GM19438 (cell line): ENCODE results near the gene PPP4R3B.
"Not testable (repeated sequence)": the region's sequence is repeated elsewhere in the genome, so short reads cannot be mapped to it uniquely, and the experiment has no call there.

Experiments used
- ATAC-seq: cut with Tn5 transposase; IDR thresholded peaks from one replicate; pipeline ENCODE4 v1.9.1; 2021; ENCODE audit warnings: low read depth; ENCODE audit not compliant: unreplicated experiment

The PPP4R3B gene

DNA sequence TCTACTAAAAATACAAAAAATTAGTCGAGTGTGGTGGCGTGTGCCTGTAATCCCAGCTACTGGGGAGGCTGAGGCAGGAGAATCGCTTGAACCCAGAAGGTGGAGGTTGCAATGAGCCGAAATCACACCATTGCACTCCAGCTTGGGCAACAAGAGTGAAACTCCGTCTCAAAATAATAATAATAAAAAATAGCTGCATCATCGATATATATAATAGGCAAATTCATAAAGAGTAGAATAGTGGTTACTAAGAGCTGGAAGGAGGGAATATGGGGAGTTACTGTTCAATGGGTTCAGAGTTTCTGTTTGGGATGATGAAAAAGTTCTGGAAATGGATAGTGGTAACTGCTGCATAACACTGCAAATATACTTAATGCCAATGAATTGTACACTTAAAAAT lies 20.6 kb downstream of the PPP4R3B start:
- not testable (repeated sequence) for ATAC-seq

DNA sequence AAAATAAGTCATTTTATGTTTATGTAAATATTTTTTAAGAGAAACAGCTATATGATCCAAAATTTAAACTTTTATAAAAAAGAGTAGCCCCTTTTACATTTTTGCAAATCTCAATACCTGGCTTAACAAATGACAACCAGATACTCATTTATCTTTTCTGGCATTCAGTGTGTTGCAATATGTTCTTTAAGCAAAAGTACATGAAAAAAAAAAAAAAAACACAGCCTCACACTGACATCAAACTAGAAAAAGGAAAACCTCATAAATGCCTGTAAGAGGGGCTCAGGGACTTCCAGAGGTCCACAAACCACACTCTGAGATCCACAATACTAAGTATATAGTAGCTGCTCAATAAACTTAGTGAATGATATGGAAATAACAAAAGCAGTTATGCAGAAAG lies 21.9 kb downstream of the PPP4R3B start:
- ATAC-seq = no peak

DNA sequence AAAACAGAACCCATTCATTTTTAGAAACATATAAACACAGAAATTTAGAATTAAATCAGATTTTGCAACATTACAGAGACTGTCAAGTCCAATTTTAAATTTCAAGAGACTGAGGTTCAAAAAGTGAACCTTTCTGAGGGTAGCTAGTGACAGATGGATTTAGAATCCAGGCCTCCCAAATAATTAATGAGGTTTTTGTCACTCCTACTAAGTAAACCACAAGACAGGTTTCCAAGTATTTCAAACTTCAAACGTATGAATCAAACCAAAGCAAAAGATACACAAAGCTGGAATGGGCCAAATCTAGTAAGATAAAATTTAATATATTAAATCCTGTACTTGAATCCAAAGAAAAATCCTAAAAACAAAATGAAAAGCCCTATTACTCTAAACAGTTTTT lies 25.3 kb downstream of the PPP4R3B start:
- ATAC-seq = no peak

DNA sequence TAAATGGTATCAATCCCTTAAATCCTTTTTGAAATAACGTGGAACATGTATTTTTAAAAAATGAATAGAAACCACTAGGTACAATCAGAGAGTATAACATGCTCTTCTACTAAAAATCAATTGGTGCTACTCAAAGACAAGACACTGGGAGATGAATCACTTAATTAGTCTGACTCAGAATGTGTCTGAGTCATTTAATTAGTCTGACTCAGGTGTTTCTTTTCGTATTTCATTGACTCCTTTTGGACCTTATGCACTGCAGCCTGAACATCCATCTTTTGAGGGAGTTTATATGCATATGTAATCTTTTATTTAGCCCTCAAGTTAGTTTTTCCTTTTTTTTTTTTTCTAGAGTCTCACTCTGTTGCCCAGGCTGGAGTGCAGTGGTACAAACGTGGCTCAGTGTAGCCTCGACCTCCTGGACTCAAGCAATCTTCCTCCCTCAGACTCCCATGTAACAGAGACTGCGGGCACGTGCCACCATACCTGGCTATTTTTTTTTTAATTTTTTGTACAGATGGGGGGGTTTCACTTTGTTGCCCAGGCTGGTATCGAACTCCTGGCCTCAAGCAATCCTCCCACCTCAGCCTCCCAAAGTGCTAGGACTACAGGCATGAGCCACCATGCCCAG lies 26.5 kb downstream of the PPP4R3B start:
- no peak for ATAC-seq

DNA sequence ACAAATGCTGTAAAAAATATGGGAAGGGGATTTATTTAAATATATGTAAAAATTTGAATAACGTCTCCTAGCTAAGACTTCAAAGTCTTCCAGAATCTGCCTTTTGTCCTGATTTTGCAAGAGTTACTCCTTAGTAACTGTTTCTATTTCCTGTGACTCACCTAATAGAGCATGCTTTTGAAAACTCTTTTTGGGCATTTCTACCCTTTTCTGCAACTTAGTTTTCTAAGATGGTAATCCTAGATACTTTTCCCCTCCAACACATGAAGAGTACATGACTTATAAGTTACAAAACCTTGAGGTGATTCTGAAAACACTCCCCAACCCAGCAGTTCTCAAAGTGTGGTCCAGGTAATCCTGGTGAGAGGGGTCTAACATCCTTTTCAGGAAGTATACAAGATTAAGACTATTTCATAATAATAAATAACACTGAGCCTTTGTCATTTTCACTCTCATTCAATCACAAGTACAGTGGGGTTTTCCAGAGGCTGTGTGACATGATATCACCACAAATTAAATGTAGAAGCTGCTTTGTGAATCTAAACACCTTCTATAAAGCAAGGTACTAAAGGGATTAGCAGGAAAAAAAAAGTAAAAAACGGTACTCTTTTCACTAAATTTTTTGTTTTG lies 31.9 kb downstream of the PPP4R3B start:
- no peak for ATAC-seq

DNA sequence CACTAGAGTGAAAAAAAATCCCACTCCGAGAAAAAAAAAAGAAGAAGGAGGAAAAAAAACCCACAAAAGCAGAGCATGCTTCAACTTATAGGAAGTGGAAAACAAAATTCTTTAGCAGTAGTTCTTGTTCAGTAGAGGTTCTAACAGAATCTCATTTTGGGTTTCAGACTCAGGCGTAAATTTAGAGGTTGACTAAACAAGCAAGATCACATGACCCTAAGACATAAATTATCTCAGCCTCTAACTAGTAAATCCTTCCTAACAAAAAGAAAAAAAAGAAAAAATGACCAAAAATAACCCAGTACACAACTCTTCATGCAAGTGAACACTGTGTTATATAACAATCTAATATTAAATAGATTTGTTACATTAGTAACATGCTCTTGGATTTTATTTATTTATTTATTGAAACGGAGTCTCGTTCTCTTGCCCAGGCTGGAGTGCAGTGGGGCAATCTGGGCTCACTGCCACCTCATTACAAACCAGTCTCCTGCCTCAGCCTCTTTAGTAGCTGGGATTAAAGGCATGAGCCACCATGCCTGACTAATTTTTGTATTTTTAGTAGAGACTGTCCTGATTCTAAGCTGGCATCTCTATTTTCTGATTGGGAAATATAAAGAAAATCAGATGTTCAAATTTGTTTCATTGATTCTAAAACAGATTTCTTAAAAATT lies 35.4 kb downstream of the PPP4R3B start:
- ATAC-seq = no peak

DNA sequence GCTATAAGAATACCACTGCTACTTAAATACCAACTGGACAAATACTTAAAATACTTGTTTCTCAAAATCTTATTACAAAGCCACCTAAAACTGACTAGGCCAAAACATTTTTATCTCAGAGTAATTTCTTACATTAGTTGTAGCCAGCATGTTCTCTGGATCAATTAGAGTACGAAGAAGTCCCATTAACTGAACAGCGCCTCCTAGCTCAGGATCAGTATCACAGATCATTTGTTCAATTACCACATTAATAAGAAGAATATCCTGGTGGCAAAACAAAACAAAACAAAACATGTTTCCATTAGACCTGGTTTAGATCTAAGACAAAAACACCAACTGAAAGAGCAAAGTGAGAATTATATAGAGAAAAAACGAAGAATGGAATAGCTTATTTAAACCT lies 36.0 kb downstream of the PPP4R3B start:
- ATAC-seq = no peak

DNA sequence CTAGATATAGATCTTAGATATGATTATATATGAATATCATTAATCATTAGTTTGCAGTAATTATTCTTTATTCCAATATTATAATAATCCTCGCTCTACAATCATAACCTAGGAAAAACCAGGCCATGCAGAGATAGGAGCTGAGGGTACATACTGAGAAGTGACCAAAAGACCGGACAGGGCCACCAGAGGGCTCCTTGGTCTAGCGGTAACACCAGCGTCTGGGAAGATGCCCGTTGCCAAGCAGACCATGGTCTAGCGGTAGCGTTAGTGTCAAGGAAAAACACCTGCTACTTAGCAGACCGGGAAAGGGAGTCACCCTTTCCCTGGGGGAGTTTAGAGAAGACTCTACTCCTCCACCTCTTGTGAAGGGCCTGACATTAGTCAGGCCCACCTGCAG lies 48.4 kb downstream of the PPP4R3B start:
- not testable (repeated sequence) for ATAC-seq

DNA sequence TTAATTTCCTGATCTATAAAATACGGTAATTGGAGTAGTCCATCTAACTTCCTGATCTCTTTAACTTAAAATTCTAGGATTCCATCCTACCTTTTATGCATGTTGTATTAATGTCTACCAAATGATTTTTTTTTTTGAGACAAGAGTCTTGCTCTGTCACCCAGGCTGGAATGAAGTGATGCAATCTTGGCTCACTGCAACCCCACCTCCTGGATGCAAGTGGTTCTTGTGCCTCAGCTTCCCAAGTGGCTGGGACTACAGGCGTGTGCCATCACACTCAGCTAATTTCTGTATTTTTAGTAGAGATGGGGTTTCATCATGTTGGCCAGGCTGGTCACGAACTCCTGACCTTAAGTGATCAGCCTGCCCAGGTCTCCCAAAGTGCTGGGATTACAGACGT lies 50.1 kb downstream of the PPP4R3B start:
- ATAC-seq = no peak

DNA sequence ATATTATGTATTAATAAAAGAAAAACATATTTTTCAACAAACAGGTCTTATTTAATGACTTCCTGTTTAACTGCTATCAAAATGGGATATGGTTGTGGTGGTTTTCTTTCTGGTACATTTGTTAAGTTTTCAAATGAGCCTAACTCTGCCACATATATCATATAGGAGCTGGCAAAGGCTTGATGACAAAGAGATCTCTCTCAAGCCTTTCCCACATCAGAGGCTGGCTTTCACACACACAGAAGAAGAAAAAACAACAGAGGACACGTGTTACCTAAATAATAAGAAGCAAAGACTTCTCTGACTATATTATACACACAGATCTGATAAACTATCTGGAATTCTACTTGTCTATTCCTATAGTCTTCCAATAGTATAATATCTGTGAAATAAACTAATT lies 51.8 kb downstream of the PPP4R3B start:
- ATAC-seq = no peak

DNA sequence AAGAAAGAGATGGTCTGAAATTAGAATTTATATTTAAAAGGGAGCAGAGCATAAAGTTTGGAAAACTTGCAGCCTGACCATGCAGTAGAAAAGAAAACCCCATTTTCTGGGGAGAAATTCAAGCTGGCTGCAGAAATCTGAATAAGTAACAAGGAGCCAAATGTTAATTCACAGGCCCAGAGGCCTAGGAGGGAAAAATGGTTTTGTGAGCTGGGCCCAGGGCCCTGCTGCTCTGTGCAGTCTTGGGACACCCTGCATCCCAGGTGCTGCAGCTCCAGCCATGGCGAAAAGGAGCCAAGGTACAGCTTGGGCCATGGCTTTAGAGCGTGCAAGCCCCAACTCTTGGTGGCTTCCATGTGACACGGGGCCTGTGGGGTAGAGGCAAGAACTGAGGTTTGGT lies 56.6 kb downstream of the PPP4R3B start:
- no peak for ATAC-seq

DNA sequence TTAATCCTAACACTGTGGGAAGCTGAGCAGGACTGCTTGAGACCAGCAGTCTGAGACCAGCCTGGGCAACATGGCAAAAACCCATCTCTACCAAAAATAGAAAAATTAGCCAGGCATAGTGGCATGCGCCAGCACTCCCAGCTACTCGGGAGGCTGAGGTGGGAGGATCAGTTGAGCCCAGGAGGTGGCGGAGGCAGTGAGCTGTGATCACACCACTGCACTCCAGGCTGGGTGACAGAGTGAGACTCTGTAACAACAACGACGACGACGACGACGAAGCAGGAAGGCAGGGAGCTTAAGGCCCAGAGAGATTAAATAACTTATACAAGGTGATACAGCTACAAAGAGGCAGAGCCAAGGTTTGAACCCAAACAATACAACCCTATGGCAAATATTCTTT lies 60.6 kb downstream of the PPP4R3B start:
- no peak for ATAC-seq

DNA sequence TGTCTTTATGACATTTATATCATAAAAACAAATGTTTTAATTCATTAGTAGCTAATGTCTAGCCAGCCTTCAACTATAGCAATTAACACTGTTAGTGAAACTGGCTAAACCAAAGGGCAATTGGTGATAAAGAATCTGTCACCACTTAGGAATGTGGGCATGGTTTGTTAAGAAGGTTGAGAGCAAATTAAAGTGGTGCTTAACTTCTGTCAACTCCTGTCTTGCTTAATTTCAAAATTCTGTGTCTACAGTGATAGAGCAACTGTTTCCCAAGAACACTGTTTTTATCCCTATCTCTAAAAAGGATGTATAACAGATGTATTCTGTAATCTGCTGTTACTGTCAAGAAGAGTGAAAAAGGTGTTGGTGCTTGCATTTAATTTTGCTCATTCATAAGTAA lies 61.4 kb downstream of the PPP4R3B start:
- no peak for ATAC-seq

DNA sequence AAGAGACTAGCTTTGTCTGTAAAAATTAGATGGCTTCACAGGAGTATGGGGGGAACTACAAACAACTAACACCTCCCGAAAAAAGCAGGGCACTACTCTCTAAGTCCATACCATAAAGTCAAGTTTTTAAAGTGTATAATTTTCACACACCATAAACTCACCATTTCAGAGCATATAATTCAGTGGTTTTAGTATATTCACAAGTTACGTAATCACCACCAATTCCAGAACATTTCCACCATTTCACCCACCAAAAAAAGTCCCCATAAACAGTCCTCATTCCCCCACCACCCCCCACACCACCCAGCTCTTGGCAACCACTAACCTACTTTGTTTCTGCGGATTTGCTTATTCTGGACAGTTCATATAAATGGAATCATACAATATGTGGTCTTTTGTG lies 64.1 kb downstream of the PPP4R3B start:
- ATAC-seq = no peak

DNA sequence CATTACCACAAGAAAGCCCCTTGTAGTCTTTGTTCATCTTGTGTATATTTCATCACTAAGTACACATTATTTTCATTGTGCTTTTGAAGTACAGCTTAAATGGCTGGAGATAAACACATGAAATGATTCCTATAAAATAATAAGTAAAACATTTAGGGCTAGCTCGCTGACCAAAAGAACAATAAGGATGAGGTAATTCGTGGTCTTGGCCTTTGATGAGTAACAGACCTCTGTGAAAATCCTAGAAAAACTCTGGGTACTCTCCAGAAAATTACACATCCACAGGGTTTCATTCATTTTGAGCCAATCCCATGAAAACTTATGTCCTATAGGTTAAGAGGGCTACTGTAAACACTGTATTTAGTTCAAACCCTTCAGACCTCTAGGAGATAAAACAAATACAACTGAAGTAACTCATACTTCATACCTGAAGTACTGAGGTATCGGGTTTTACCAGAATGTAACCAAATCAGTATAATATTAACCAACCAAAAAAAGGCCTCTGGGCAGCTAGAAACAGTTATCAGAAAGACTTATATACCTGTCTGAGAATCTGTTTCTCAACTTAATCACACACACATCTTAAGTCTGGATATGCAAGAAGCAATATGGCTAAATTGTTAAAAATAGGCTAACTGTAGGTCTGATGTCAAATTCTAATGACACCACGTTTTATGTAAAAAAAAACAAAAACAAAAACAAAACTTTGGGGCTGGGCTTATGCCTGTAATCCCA lies 66.9 kb downstream of the PPP4R3B start:
- ATAC-seq = no peak

DNA sequence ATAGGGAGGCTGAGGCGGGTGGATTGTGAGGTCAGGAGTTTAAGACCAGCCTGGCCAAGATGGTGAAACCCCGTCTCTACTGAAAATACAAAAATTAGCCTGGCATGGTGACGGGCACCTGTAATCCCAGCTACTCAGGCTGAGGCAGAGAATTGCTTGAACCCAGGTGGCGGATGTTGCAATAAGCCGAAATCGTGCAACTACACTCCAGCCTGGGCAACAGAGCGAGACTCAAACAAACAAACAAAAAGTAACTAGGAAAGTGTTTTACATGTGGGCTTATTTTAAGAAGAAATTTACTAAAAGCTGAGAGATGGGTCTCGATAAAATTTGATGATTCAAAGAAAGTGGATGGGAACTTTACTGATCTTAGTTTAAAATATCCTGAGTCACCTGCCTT lies 69.7 kb downstream of the PPP4R3B start:
- not testable (repeated sequence) for ATAC-seq

DNA sequence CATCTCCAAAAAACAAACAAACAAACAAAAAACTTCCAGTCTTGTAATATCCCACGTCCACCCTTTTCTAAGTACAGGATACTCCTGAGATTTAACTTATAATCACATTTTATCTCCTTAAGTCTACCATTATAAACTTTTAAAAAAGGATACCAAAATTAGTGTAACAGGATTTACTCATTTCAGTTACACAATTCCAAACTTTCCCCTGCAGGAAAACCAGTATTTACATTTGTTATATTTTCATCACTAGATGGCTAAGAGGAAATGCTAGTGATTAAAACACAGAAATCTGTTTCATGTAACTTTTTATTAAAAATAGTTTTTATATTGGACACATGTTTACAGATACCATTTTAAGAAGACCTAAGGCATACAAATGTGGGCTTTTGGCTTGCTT lies 70.4 kb downstream of the PPP4R3B start:
- ATAC-seq = no peak

DNA sequence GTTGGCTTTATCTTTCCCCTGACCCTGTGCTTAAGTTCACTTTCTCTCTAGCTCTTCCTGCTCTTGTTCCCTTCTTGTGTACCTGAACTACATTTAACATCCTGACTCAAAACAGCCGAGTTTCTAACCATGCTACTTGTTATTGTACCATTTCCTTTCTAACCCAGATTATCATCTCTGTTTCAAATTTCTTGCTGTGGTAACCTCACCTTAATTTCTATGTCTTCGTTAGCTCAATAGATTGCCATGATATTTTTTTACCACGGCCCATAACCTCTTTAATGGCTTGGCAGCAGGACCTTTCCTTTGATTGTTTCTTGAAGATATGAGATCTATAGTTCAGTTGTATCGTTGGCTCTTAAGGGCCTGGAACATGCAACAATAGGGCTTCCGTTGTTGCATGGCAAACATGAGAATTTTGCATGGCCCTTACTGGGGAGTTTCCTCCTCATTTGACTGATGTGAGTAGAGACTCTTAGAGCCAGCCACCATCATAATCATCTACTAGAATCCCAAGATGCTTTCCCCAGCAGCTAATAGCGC lies 86.8 kb downstream of the PPP4R3B start:
- no peak for ATAC-seq

DNA sequence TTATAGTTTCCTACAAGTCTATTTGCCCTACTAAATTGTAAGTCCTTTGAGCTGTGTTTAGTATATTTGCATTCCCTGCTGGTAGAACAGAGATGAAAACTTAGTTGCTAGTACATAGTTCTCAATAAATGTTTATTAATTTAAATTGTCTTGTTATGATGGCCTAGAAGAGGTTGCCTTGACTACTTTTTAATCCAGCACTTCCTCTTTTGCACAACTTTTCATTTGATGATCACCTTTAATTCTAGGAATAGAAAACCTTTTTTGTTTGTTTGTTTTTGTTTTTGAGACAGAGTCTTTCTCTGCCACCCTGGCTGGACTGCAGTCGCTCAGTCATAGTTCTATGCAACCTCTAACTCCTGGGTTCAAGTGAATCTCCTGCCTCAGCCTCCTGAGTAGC lies 91.2 kb downstream of the PPP4R3B start:
- ATAC-seq = no peak

DNA sequence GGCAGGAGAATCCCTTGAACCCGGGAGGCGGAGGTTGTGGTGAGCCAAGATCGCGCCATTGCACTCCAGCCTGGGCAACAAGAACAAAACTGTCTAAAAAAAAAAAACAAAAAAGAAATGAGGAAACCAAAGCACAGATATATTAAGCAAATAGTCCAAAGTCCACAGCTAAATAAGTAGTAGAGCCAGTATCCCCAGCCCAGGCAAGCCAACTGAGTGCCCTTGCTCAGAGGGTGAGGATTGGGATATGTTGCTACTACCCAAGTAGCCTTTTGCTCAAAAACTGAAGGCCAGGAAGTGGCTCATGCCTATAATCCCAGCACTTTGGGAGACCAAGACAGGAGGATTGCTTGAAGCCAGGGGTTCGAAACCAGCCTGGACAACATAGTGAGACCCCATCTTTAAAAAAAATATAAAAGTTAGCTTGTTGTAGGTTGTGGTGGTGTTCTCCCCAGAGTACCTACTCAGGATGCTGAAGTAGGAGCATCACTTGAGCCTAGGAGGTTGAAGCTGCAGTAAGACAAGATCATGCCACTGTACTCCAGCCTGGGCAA lies 92.5 kb downstream of the PPP4R3B start:
- ATAC-seq = no peak
